Endometrium (tissue), 2 donors: ENCODE measurements around the gene EP400.
"Not testable (repeated sequence)": the region's sequence is repeated elsewhere in the genome, so short reads cannot be mapped to it uniquely, and the experiment has no call there.

Experiments
- FAIRE-seq: peaks from 2 replicates; lab custom pipeline; 2012; peaks lifted over from hg19 to GRCh38; lab: Jason Lieb, UNC
- donor health status: control.
- donor health status: control.

The EP400 gene

DNA sequence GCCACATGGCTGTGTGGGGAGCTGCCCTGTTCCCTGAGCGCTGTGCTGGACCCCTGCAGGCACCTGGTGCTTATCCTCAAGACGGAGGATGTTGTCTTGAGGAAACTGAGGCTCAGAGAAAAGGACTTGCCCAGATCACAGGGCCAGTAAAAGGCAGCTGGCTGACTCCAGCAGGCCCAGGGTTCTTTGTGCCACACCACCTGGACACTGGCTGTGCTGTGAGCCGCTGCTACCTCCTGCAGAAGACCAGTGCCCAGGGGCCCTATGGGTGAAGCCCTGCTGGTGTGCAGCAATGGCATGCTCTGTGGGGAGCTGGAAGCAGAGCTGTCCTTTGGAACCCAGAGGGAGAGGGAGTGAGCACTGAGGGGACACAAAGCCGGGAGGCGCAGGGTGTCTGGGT lies 118.5 kb downstream of the EP400 start:
- FAIRE-seq: no peak

DNA sequence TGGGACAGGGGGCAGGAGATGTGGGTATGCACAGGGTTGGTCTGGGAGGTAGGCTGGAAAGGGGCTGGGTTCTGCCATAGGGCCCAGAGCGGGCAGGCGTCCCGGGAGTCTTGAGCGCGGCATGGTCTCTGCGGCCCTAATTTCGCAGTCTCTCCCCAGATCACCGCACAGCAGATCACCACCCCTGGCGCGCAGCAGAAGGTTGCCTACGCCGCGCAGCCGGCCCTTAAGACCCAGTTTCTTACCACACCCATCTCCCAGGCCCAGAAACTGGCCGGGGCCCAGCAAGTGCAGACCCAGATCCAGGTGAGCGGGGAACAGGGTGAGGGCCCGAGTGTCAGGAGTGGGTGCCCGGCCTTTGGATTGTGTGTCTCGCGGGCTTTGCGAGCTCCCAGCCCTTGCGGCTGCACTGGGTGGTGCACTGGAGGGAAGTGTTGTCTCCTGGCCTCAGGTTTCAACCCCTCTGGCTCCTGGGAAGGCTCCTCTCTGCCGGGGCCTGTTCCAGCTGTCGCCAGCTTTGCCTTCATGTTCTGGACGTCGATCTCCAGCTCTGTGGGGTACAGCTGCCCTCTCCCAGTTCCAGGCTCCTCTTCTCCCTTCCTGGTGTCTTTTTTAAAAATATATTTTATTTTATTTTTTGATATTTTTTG lies 119.7 kb downstream of the EP400 start:
- FAIRE-seq: no peak

DNA sequence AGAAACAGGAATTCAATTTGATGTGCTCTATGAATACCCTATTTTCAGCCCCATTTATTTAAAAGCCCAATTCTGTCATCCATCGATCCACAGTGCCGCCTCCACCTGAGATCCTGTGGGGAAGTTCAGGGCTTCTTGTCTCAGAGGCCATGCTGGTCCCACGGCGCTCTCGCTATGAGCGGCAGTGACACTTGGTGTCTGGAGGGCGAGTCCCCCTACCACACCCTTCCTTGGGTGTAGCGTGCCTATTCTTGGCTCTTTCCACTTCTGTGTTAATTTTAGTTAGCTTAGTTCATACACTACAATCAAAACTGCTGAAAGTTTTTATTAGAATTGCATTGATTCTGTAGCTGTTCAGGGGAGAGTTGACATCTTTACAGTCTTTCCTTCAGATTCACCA lies 120.6 kb downstream of the EP400 start:
- FAIRE-seq: no peak

DNA sequence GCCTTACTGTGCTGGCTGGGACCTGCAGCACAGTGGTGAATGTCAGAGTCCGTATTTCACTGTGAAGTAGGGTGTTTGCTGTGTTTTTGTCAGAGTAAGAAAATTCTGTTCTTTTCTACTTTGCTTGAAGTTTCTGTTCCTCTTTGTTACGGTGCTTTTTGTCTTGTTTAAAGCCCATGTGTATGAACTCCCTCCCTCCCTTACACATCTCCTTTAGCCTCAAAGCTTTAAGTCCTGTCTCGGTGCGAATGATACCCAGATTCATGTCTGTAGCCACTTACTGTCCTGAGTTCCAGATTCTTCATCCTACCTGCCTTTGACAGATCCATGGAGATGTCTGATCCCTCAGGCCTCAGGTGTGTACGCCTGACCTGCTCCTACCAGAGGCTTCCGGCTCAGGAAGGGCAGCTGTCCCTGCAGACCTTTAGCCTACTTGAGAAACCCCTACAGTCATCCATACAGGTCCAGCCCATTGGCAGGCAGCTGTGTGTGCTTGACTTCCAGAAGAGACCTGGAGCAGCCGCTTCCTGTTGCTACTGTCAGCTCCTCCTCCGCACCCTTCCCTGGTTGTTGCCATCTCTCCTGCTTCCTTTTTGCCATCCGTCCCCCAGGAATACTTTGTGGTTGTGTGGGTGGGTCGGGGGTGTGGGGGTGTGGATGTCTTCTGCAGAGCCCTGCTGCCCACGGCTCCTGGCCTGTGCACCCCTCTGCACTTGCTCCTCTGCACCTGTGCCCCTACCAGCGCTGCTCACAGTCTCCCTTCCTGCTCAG lies 121.5 kb downstream of the EP400 start:
- no peak for FAIRE-seq

DNA sequence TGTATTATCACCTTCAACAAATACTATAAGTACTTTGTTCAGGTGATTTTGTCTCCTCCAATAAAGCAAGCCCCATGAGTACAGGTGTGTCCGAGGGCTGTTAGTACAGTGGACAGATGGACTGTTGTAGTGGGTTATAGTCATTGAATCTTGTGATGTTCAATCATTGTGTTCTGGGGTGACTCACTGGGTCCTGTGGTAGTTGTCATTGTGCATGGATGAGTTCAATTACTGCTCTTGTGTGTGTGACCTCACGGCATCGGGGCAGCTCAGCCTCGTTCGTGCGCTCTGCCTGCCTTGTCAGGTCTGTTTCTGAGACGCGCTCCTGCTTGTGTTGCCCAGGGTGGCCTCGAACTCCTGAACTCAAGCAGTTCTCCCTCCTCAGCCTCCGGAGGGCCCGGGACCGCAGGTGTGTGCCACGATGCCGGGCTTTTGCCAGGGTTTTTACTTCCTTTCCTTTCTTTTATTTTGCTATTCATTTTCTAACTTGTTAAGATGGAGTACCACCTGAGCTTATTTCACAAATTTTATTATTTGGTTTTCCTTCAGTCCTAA lies 122.2 kb downstream of the EP400 start:
- no peak for FAIRE-seq

DNA sequence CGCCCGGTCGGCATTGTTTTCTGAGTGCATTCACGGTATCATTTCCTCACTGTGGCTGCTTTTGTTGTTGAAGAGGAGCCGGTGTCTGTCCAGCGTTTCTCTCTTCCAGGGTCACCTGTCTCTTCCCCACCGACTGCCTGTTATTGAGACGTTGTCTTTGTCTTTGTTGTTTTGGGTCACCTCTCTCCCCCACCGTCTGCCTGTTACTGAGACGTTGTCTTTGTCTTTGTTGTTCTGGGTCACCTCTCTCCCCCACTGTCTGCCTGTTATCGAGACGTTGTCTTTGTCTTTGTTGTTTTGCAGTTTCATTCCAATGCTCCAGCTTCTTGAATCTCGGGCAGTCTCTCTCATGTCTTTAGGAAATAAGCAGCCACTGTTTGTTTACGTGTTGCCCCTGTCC lies 124.5 kb downstream of the EP400 start:
- FAIRE-seq: no peak

DNA sequence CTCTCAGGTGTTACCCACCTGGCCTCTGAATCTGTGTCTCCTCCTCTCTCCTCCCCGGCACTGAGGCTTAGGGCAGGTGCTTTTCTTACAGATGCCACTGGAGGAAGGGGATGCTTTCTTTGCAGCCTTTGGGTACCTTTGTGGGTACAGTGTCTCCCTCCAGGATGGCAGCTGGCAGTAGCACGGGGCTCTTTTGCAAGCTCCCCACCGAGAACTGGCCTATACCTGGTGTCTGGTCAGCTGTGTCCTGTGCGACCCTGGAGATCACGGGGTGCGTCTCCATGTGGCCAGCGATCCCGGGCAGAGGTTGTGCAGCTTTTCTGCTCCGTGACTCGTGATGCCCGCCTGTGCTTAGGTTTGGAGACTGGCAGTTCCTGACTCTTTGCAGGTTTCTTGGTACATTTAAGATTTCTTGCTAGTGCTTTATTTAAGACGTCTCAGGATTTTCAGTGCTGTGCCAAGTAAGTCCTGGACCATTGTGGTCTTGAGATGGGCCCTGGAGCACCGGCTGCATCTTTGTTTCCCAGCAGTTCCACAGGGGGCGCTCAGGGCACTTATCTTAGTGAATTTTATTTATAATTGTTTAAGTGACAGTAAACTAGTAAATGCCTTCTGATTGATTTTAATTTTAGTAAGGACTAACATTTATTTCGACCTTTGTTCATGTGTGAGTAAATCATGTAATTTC lies 125.4 kb downstream of the EP400 start:
- FAIRE-seq: no peak

DNA sequence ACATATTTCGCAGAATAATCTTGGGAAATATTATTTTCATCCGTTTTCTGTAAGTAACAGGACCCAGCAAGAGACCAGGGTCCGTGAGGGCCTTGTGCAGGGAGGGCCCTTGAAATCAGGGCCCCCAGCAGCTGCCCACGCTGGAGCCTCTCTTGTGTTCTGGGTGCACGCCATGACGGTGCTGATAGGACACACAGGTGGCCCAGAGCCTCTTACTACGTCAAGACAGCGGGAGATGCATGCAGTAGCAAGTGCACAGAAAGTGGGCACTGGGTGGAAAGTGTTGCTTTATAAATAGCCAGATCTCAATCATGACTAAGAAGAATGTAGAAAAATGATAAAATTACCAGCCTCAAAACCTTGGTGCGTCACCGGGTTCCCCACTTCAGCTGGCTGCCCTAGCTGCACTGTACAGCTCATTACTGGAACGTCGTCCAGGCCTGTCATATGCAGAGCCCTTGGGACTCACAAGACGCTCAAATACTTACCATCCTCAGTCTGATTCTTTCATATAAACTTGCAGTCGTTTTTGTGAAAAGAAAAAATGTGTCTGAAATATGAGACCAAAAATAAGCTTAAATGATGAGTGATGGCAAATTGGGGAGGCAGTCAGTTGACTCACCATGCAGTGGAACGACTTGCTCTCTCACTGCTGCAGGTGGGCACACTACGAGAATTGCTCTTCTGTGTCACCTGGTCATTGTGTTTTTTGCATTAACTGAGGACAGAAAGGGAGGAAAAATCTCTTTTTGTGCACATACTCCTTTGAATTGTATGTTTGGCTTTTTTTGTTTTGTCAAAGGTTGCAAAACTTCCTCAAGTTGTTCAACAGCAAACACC lies 126.2 kb downstream of the EP400 start:
- FAIRE-seq: no peak

DNA sequence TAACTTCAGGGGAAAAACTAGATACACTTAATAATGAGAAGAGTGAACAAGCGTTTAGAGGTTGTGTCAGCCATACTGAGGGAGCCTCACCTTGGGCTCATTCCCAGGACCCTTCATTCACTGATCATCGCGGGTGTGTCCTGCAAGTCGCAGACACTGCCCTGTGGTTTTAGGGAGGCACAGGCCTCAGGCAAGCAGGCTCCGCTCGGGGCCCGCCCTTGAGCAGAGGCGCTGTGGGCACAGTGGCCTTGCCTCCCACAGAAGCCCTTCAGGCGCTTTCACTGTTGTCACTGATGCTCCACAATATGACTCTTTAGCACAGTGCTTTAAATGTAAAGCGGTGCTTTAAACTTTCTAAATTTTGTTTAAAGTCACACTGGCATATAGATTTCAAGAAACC lies 127.0 kb downstream of the EP400 start:
- no peak for FAIRE-seq

DNA sequence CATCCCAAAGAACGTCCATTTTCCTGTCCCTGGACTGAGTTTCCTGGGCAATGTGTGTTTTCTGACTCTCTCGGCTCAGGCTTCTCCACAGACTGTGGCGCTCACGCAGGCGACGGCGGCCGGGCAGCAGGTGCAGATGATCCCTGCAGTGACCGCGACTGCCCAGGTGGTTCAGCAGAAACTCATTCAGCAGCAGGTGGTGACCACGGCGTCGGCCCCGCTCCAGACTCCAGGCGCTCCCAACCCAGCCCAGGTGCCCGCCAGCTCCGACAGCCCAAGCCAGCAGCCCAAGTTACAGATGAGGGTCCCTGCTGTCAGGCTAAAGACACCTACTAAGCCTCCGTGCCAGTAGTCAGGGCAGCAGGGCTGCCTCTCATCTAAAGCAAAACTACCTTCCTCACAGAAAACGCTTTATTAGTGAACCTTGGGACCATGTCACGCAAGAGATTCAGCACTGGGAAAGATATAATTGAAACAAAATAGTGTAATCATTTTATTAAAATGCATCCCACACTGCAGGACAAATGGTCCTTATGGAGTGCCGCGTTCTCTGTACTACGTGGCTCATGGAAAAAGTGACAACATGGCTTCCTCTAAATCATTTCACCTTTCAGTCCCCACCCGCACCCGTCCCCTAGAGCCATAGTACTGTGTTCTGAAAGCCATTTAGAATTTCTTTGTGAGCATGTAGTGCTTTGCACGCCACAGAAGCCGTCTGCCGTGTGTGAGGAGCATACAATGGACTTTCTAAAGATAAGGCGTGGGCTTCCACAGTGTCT lies 127.8 kb downstream of the EP400 start:
- no peak for FAIRE-seq

DNA sequence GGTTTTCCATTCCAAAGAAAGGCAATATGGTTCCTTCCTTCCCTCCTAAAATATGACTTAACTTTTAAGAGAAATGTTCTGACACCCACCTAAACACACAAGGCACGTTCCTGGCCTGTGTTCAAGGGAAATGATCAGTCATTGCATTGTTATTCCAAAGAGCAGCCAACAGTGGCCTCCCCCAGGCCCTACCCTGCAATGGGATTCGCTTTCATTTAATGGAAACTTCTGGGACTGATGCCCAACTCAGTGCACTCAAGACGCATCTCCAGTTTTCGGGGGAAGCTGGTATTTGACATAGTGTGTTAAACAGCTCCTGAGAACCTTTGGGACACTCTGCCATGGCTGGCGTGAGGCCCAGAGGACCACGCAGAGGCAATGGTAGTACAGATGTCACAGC lies 128.4 kb downstream of the EP400 start:
- no peak for FAIRE-seq

DNA sequence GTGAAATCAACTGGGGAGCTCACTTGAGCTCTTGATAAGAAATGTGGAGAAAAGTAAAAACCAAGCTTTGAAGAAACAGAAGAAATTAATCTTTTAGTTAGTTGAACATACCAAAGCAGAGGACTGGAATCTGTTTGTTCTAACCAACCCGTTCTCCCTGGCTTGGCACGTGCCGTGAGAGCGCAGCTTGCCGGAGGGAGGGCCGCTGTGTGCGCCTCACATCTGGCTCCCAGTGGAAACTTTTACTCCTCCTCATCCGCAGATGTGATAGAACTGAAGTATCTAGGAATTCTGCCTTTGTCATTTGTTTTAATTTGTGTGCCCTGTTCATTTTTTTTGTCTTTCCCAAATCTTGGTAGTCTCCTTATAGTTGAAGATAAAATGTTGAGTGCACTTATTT lies 129.5 kb downstream of the EP400 start:
- peak; percentile 67 for FAIRE-seq

DNA sequence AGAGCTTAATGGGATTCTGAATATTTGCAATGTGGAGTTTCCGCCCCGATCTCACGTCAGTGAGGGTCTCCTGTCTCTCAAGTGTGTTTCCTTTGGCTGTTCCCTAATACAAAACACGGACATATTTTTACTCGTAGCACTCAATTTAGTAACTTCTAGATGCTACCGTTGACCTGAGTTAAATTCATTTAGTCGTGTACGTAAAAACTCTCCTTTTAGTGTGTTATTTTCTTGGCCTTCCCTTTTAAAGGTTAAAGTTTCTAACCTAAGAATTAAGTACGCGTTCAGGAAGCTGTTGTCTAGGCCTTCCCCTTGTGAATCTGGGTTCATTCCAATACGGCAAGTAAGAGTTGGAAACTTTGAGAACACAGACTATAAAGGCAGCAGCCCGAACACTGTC lies 130.0 kb downstream of the EP400 start:
- FAIRE-seq: no peak

DNA sequence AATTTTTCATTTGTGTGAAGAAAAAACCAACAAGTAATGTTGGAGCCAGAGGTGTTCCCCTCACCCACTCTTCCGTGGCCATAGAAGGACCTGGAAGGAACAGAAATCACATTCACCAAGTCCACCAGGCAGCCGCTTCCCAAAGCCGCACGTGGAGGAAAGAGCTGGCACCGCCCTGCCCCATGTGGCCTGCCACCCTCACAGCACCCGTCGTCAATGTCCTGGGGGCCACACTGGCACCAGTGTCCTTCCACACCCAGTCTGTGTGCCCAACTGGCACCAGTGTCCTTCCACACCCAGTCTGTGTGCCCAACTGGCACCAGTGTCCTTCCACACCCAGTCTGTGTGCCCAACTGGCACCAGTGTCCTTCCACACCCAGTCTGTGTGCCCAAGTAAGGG lies 130.8 kb downstream of the EP400 start:
- not testable (repeated sequence) for FAIRE-seq

DNA sequence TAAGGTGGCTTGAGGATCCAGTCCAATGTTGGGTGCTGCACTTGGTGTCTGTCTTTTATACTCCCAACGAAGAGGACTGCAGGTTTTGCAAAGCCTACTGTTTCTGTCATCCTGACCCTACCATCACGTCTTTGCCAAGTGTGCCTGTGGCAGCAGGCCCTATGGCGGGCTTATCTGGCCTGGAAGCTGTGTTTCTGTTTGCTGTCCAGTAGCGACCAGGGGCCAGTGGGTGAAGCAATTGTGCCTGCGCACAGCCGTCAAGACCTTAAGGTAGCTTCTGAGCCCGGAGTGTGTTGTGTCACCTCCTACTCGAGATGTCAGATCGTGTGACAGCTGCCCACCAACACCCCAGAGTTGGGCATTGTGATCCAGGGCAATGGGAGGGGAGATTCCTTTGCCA lies 131.7 kb downstream of the EP400 start:
- no peak for FAIRE-seq

DNA sequence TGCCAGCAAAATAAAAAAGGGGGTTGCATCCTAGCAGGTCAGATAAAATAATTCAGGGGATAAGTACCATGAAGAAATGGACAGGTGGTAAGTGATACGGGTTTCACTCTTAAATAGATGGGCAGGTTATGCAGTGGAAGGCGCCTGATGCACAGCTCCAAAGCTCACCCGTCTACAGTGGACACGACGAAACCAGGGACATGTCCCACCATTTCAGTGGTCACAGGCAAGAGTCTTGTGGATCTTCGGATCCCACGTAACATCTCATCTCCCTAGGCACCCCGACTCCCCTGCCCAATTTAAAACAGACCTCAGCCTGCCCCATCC lies 133.8 kb downstream of the EP400 start:
- no peak for FAIRE-seq

DNA sequence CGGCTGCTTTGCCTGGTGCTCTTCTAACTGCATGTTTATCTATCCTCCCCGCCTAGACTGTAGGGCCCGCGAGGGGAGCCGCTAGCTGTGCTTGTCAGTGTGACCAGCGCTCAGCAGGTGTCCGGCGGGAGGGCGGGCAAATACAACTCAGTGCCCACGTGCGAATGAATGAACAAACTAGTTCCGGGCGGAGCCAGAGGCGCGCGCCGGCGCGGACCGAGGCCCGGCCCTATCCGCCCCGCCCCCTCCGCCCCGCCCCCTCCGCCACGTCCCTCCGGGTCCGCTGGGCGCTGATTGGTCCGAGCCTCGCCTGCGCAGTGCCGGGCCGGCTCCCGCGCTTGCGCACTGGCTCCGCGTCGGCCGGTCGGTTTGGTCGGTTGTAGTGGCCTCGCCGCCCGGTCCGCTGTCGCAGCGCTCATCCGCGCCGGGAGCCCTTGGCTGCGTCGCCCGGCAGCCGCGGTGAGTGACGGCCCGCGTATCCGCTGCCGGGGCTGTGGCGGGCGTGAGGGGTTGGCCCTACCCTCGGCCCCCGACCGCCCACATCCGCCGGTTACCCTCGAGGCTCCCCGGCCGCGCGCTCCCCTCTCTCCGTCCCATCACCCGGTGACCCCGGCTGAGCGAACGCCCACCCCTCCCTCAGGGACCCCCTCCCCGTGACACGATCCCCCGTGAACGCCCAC lies 134.3 kb downstream of the EP400 start:
- FAIRE-seq: no peak

DNA sequence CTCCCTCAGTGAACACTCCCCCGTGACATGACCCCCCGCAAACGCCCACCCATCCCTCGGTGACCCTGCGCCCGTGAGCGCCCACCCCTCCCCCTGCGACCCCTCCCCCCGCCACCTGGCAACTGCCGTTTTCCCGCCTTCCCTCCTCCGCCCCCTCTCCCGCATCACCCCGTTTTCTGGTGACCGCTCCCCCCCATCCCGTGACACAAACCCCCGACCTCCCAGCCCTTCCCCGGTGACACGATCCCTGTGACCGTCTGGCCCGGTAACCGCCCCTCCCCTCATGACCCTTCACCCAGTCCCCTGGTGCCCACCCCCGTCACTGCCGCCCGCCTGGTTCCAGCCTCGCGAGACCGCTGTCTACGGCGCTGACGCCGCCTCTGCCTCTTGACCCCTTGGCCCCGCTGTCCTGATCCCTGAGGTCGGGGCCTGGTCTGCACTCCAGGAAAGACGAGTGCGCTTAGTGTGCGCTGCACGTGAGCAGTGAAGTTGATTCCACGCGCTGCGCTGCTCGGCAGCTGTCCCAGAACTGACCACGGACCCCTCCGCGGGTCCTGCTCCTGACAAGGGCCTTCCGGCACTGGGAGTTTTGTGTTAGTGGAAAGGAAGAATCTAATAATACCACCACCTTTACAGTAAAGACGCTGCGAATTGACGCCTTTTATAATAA lies 135.0 kb downstream of the EP400 start:
- no peak for FAIRE-seq

DNA sequence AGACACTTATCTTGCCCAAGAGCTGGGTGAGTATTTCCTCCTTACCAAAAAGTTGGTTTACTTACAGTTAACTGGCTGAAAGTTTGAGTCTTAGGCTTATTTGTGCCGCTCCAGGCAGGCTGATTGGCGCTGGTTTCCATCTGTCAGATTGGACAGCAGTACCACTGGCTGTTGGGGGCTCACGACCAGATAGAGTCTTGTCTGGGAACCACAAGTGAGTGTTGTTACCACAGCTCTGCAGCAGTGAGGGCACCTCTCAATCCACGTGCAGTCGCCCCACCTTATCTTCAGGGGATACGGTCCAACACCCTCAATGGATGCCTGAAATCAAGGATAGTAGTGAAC lies 135.5 kb downstream of the EP400 start:
- FAIRE-seq: no peak

DNA sequence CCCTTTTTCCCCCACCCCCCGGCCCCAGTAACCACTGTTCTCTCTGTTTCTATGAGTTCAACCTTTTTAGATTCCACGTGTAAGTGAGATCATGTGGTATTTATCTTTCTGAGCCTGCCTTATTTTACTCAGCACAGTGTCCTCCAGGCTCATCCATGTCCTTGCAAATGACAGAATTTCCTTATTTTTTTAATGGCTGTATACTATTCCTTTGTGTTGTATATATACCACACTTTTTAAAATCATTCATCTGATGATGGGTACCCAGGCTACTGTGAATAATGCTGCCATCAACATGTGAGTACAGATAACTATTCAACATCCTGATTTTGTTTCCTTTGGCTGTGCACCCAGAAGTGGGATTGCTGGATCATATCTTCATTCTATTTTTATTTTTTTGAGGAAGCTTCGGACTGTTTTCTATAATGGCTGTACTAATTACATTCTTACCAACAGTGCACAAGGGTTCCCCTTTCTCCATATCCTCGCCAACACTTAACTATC lies 139.7 kb downstream of the EP400 start:
- FAIRE-seq: no peak
